K562 (cell line): ENCODE data around the gene TPO.

Experiments used
- ATF4 ChIP-seq: fragments of 450-650 bp; formaldehyde crosslinking; IDR thresholded peaks from 2 replicates; pipeline ENCODE4 v1.4.0; 2022; ENCODE audit warnings: mild to moderate bottlenecking, moderate library complexity
- CTCF ChIP-seq, 3 experiments: IDR thresholded peaks in 2 of 3; conservative IDR thresholded peaks in 1 of 3; 2 replicates each; pipeline ENCODE4 v1.5.1; 2011 to 2012; ENCODE audit warnings: low read length in 3 of 3, mild to moderate bottlenecking in 3 of 3, control low read depth in 2 of 3, improper control_type of control experiment in 1 of 3, inconsistent platforms in 1 of 3, low read depth in 1 of 3, mixed read lengths in 1 of 3, moderate library complexity in 1 of 3; ENCODE audit not compliant: insufficient read depth in 2 of 3
- ID3 ChIP-seq, 2 experiments: fragments of 250-450 bp in 1 of 2; fragments of 450-650 bp in 1 of 2; sonication (Bioruptor Pico) in 1 of 2; IDR thresholded peaks; 2 replicates each; pipeline versions ENCODE4 v1.6.1 to v1.8.0; 2016 to 2021; ENCODE audit warnings: mild to moderate bottlenecking in 2 of 2, moderate library complexity in 2 of 2, missing compliant biosample characterization in 1 of 2, missing genetic modification characterization in 1 of 2
- POLR3A ChIP-seq: IDR thresholded peaks from 2 replicates; pipeline ENCODE4 v1.6.1; 2011; ENCODE audit warnings: borderline replicate concordance, mild to moderate bottlenecking, moderate library complexity; ENCODE audit not compliant: insufficient read length, insufficient read depth; ENCODE audit errors: extremely low read depth
- SETDB1 ChIP-seq: IDR thresholded peaks from one replicate; pipeline ENCODE4 v1.6.1; 2012; ENCODE audit warnings: low read length, control low read depth, inconsistent platforms
- SRF ChIP-seq, 2 experiments: fragments of 250-450, 450-650 bp in 1 of 2; sonication (Bioruptor Pico) in 1 of 2; sonication (generic) in 1 of 2; formaldehyde crosslinking; IDR thresholded peaks; 2 replicates each; pipeline versions ENCODE4 v1.5.0 to v1.5.1; 2020 to 2022; ENCODE audit warnings: mild to moderate bottlenecking in 1 of 2, missing genetic modification reagents in 1 of 2

GRCh38 chr2:1413156-1413710 lies at the start of gene TPO:
- TF ChIP-seq ID3 (CRISPR knock-in tag; IDR thresholded peaks at IDR 0.05) (no peak), ID3 (tag; IDR thresholded peaks at IDR 0.05) (no peak), SRF (CRISPR knock-in tag; IDR thresholded peaks at IDR 0.05) (no peak), POLR3A (no peak), ATF4 (CRISPR knock-in tag) (no peak), SETDB1 (no peak), CTCF (IDR thresholded peaks at IDR 0.05 in 2 of 3, conservative IDR thresholded peaks at IDR 0.05 in 1 of 3; ENCODE audit: insufficient read depth in 2 of 3, low read depth in 1 of 3, low read length in 3 of 3) (no peak)
